ENCODE measurements around the gene CACNA1C. TPM values are rescaled to one million over a fixed set of nuclear protein-coding genes. Genes with fewer than 3 reads are reported as not detected.

CACNA1C gene
- total RNA-seq, 4 donors from 2014 or later = 5.2 to 12.9 (median 6.3) TPM

DNA sequence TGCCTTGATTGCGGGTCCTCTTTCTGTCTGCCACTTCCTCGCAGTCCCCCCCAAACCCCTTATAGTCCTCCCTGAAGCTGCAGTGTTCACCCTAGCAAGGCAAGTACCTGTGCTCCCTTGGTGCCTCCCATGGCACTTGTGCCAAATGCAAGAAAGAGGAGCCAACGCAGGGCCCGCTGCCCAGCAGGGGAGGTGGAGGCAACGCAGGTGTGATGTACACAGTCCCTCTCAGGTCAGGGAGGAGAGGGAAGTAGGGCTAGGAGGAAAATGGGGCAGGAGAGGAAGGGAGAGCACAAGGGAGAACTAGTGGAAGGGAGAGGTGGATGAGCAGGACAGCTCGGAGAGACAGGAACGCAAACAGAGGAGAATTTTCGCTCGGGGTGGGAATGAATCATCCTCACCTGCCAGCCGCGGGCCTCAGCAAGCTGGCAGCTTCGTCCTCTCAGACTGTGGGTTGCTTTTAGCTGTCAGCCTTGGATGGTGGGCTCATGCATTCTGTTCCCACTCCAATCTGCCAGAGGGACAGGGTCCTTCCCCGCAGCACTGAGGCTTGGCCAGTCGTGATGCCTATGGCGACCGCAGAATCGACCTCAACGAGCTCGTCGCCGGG is 357.0 kb downstream of the CACNA1C start:
- WGBS, 2 donors = 84 to 91% methylated on average over 21 of the region's 21 CpGs
- Histone ChIP-seq H3K27ac (no peak overlapping the region), H3K4me1 (no peaks in the 10 kb centered on the region)

DNA sequence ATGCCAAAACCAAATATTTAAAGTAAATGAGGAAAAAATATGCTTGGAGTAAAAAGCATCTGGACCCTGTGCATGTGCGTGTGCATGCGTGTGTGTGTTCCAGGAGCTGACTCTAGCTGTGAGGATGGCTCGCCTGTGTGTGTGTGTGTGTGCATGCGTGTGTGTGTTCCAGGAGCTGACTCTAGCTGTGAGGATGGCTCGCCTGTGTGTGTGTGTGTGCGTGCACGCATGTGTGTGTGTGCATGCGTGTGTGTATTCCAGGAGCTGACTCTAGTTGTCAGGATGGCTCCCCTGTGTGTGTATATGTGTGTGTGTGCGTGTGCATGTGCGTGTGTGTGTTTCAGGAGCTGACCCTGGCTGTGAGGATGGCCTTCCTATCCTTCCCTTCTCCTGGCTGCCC is 357.7 kb downstream of the CACNA1C start:
- Histone ChIP-seq H3K27me3 (no peaks in the 10 kb centered on the region), H3K4me1 (no peaks in the 10 kb centered on the region), H3K27ac (no peak overlapping the region), H3K36me3 (no peaks in the 10 kb centered on the region), H3K9me3 (no peaks in the 10 kb centered on the region), H3K4me3 (no peak overlapping the region)
- 75 to 91% methylated on average over 10 of the region's 10 CpGs for WGBS, 2 donors
- DNase-seq (ENCODE audit: low spot score in 2 of 2) = no peak
- TF ChIP-seq POLR2A (IDR thresholded peaks at IDR 0.05) = no peak

More for the DNA sequence above, 357.0 kb downstream of the CACNA1C start:
- no peaks in the 10 kb centered on the region for H3K9me3 ChIP-seq
- no peaks in the 10 kb centered on the region for H3K27me3 ChIP-seq
- no peak for DNase-seq (ENCODE audit: low spot score in 2 of 2)
- TF ChIP-seq, protein P1, sequence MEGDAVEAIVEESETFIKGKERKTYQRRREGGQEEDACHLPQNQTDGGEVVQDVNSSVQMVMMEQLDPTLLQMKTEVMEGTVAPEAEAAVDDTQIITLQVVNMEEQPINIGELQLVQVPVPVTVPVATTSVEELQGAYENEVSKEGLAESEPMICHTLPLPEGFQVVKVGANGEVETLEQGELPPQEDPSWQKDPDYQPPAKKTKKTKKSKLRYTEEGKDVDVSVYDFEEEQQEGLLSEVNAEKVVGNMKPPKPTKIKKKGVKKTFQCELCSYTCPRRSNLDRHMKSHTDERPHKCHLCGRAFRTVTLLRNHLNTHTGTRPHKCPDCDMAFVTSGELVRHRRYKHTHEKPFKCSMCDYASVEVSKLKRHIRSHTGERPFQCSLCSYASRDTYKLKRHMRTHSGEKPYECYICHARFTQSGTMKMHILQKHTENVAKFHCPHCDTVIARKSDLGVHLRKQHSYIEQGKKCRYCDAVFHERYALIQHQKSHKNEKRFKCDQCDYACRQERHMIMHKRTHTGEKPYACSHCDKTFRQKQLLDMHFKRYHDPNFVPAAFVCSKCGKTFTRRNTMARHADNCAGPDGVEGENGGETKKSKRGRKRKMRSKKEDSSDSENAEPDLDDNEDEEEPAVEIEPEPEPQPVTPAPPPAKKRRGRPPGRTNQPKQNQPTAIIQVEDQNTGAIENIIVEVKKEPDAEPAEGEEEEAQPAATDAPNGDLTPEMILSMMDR (IDR thresholded peaks at IDR 0.05) = no peak
- no peak for TF ChIP-seq EP300 (IDR thresholded peaks at IDR 0.05)
- no peak for TF ChIP-seq POLR2A (IDR thresholded peaks at IDR 0.05)
- H3K36me3 ChIP-seq = no peaks in the 10 kb centered on the region
- no peak overlapping the region for H3K4me3 ChIP-seq

- 79 to 85% methylated on average over 7 of the region's 7 CpGs for WGBS, 2 donors
- DNase-seq (ENCODE audit: low spot score in 2 of 2) = no peak
- Histone ChIP-seq H3K9me3 (no peaks in the 10 kb centered on the region), H3K27me3 (no peaks in the 10 kb centered on the region), H3K4me1 (no peaks in the 10 kb centered on the region), H3K36me3 (no peaks in the 10 kb centered on the region), H3K4me3 (no peak overlapping the region), H3K27ac (no peak overlapping the region)
- TF ChIP-seq, protein P1 (IDR thresholded peaks at IDR 0.05) = no peak
- no peak for TF ChIP-seq POLR2A (IDR thresholded peaks at IDR 0.05)
- TF ChIP-seq EP300 (IDR thresholded peaks at IDR 0.05) = no peak
These were observed 358.2 kb downstream of the CACNA1C start for GRCh38 chr12:2411011-2411410.

DNA sequence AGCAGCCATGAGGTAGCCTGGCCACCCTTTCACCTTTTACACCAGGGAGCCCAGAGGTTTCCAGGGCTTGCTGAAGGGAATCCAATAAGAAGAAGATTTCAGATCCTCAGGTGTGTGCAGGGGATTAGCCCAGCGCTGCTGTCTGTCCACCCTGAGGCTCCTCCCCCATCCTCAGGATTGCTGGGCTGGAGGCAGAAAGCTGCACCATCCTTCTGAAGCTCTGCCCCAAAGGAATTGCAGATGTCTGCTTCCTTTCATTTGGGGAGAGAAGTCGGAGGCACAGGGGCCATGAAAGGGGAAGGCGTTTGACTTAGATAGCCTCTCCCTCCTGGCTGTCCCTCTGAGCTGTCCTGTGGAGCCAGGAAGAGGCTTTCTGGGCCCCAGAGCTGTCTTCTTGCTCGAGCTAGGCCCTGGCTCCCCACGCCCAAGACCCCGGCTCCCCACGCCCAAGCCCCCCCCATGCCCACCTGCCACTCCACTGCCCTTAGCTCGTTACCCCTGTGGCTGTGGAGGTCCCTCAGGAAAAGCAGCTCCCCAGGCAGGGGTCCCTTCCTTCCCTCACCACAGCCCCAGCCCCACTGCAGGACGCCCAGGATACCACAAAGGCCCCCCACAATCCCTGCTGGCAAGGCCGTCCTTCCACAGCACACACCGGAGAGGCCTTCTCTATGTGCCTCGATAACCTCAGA is 359.0 kb downstream of the CACNA1C start:
- Histone ChIP-seq H3K36me3 (no peaks in the 10 kb centered on the region), H3K27ac (no peak overlapping the region), H3K4me3 (no peak overlapping the region), H3K4me1 (no peaks in the 10 kb centered on the region), H3K9me3 (no peaks in the 10 kb centered on the region), H3K27me3 (no peaks in the 10 kb centered on the region)
- WGBS, 2 donors = 72 to 74% methylated on average over 12 of the region's 12 CpGs
- DNase-seq (ENCODE audit: low spot score in 2 of 2) = no peak
- TF ChIP-seq, protein P1 (IDR thresholded peaks at IDR 0.05) = no peak
- no peak for TF ChIP-seq POLR2A (IDR thresholded peaks at IDR 0.05)
- TF ChIP-seq EP300 (IDR thresholded peaks at IDR 0.05) = no peak

- H3K9me3 ChIP-seq = no peaks in the 10 kb centered on the region
- H3K36me3 ChIP-seq = no peaks in the 10 kb centered on the region
- no peak for DNase-seq (ENCODE audit: low spot score in 2 of 2)
- no peaks in the 10 kb centered on the region for H3K27me3 ChIP-seq
- WGBS, 2 donors = 62 to 68% methylated on average over 9 of the region's 9 CpGs
- H3K27ac ChIP-seq = no peak overlapping the region
- TF ChIP-seq EP300 (IDR thresholded peaks at IDR 0.05) (no peak), POLR2A (IDR thresholded peaks at IDR 0.05) (no peak)
- TF ChIP-seq, protein P1 (IDR thresholded peaks at IDR 0.05) = no peak
- no peak overlapping the region for H3K4me3 ChIP-seq
- H3K4me1 ChIP-seq = no peaks in the 10 kb centered on the region
These were observed 359.5 kb downstream of the CACNA1C start for GRCh38 chr12:2412305-2412643.

Measured in tibial nerve (tissue), 4 donors.